HG03521 (cell line): ENCODE measurements around the gene PDZD7.

Source experiments
- ATAC-seq: cut with Tn5 transposase; IDR thresholded peaks from one replicate; pipeline ENCODE4 v1.9.1; 2021; ENCODE audit warnings: mild to moderate bottlenecking, moderate library complexity; ENCODE audit not compliant: unreplicated experiment

The PDZD7 gene

DNA sequence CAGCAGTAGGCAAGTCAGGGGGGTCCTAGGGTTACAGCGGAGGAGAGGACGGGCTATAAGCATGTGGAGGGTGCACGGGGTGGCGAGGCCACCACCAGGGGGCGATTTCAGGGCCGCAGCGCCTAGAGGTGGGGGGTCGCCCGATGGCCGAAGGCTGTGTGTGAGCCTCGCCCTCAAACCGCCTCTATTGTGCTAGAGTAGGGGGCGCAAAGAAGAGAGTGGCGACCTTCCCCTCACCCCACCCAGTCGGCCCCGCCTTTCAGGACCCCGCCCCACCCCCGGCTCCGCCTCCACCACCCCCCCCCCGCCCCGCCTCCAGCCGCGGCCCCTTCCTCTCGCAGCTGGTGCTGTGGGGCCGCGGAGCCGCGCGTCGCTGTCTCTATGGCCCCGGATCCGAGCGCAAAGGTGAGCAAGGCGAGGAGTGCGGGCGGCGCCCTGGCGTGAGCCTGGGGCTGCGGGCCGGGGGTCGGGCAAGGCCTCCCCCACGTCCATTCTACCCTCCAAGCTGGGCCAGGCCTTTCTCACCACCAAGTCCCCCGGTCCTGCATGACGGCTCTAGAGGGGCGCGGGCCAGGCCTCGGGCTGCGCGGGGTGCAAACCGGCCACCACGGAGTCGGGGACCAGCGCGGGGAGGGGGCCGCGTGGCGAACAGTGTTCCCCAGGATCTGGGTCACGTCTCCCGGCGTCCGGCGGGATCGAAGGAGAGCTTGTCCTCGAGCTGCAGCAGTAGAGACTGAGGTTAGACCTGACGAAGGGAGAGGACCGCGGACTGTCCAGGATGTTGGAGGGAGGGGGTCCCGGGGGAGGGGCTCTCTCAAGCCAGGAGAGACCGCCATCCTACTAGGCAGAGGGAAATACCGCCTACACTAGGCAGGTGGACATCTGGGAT, 61.5 kb downstream of the PDZD7 start, which contains the start of gene SEMA4G:
TSS of gene SEMA4G (plus strand) at position 318 of the 889 bp plus-strand sequence. CDS start 3,409 bp downstream, outside the sequence.
- no peak for ATAC-seq

DNA sequence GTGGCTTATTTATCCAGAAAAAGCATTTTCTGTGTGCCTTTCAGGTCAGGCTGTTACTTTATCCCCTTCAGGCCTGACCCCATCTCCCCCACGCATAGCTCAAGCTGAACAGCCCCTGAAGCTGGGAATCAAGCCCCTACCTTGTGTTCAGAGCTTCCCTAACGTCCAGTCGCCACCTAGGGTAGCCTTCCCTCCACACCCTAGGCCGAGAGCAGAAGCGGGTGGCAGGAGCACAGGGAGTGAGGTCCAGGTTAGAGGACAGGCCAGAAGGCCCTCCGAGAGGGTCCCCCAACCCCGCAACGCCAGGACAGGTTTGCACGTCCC, 62.1 kb downstream of the PDZD7 start:
- ATAC-seq, result no peak

DNA sequence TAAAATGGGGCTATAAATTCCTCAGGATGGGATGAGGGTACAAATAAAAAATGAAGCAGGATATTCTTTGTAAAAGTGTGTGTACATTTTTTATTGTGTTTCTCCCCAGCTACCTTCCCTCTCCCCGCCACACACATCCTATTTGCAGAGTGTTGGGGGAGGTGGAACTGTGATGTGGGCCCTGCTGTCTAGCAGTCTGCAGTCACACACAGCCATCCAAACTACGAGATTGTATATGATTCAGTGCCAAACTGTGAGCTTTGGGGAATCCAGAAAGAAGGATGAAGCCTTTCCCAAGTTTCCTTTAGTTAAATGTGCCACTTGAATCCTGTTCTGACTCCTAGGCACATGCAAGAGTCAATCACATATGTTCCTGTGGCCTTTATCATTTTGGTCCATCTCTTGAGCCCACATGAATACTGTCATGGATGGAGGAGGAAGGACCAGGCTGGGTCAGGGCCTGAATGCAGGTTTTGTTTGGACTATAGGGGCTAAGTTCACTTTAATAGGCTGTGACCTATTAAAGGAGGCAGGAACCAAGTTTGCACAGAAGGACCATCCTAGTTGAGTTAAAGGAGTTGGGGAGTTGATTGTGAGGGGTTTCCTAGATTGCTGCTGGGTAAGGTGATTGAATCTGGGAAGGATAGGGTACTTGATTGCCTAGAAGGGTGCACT, 62.7 kb downstream of the PDZD7 start:
- ATAC-seq, result no peak

DNA sequence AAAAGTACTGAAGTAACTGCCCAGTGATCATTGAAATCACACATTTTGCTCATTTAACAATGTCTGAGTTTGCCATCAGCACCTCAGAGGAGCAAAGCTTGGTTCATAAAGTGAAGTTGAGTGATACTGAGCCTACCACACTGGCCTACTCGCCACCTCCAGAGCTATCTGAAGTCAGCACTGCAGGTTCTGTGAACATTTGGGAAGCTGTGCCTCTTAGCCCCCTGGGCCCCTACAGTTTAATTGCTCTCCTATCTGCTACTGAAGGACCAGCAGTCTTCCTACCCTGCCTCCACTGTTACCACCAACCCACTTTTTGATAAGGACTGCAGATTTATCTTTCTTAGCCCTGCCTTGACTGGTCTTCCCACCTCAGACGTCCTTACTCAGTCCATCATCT, 63.6 kb downstream of the PDZD7 start:
- no peak for ATAC-seq

DNA sequence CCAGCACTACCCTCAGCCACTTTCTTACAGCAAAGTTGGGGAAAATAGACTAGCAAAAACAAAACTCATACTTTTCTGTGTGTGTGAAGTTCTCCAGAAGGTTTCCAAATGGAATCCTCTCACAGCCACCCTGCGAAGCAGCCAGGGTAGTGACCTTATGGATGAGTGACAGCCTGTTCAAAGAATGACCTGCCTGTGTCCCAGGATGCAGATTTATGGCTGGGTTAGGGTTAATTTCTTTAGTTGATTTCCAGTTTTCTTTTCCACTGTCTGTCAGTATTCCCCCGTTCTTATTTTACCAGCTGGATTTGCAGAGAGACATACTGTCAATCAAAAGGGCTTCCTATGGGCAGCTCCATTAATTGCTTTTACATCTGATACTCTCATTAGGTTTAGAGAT, 64.0 kb downstream of the PDZD7 start:
- ATAC-seq, result no peak

DNA sequence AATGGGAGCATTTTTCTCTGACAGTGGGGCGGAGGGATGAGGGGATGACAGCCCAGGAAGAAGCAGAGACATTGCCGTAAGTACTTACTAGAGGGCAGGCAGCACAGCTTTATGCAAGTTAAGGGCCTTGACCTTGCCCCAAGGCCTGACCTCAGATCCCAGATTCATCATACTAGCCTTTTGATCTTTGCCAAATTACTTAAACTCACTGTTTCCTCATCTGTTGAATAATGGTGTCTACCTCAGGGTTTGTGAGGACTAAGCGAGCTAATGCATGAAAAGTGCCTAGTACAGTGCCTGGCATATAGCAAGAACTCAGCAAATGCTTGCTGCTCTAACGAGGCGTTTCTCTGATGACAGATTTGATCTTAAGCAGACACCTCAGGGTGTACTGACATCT, 65.1 kb downstream of the PDZD7 start:
- no peak for ATAC-seq

GRCh38 chr10:100963826-100964225, 67.1 kb downstream of the PDZD7 start:
- ATAC-seq, result no peak

GRCh38 chr10:100962351-100963080, 68.4 kb downstream of the PDZD7 start:
- no peak for ATAC-seq

DNA sequence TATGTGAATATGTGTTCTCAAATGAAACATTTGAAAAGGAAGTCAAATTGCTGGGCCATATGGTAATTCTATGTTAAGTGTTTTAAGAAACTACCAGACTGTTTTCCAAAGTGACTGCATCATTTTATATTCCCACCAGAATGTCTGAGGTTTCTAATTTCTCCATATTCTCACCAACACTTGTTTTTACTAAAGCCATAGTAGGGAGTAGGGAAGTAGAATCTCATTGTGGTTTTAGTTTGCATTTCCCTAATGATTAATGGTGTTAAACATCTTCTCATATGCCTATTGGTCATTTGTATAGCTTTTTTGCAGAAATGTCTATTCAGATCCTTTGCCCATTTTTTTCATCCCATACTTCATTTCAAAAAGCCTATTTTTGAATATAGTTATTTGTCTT, 70.7 kb downstream of the PDZD7 start:
- ATAC-seq, result no peak
